ENCODE results near the gene SOST. TPM values are rescaled to one million over a fixed set of nuclear protein-coding genes. Genes with fewer than 3 reads are reported as not detected.

SOST gene
- total RNA-seq, 1 experiment from 2014 or later, result not detected

GRCh38 chr17:43736389-43736788 lies 22.2 kb downstream of the SOST start:
- Histone ChIP-seq H3K9ac (ENCODE audit: extremely low read depth, insufficient read length, low read length) (no peak overlapping the region), H2BK120ac (ENCODE audit: low read depth, low read length, poor library complexity, severe bottlenecking) (no peak overlapping the region), H3K4me2 (ENCODE audit: insufficient read depth, insufficient read length, low read length) (no peak overlapping the region), H3K23ac (ENCODE audit: insufficient read length, low read depth, low read length) (no peak overlapping the region), H4K20me1 (ENCODE audit: control insufficient read depth, insufficient read depth, insufficient read length) (no peaks in the 10 kb centered on the region), H3K56ac (ENCODE audit: insufficient read length, low read depth, low read length) (no peak overlapping the region), H4K91ac (ENCODE audit: insufficient read length, low read depth, low read length) (no peak overlapping the region), H3K23me2 (ENCODE audit: insufficient read length, low read depth, low read length, poor library complexity, severe bottlenecking) (no peaks in the 10 kb centered on the region), H2AFZ (ENCODE audit: low read length) (no peak overlapping the region), H3K14ac (ENCODE audit: insufficient read depth, low read length) (no peak overlapping the region), H2AK5ac (ENCODE audit: insufficient read length, low read length) (no peak overlapping the region), H3K18ac (ENCODE audit: insufficient read length, low read depth, low read length) (no peak overlapping the region), H3K9me3 (ENCODE audit: control insufficient read depth, low read depth, low read length) (peaks cover 12% of the 10 kb centered on the region), H3T11ph (ENCODE audit: low read length) (no peak overlapping the region), H3K4ac (ENCODE audit: low read depth, low read length) (no peak overlapping the region), H2BK12ac (ENCODE audit: insufficient read length, low read depth, low read length) (no peak overlapping the region), H3K27me3 (ENCODE audit: insufficient read depth, low read length) (no peaks in the 10 kb centered on the region), H3K27ac (ENCODE audit: insufficient read length, low read depth, low read length) (no peak overlapping the region), H2BK15ac (ENCODE audit: low read depth, low read length) (no peak overlapping the region), H3K79me2 (ENCODE audit: insufficient read depth, low read length) (no peaks in the 10 kb centered on the region), H4K8ac (replicated peaks; ENCODE audit: insufficient read length, low read depth, low read length) (no peak overlapping the region), H2BK5ac (ENCODE audit: insufficient read length, low read length) (no peak overlapping the region), H3K79me1 (ENCODE audit: insufficient read depth, low read depth, low read length, poor library complexity, severe bottlenecking) (no peaks in the 10 kb centered on the region), H4K5ac (ENCODE audit: insufficient read length, low read depth, low read length) (no peak overlapping the region), H2BK20ac (ENCODE audit: low read depth, low read length, poor library complexity, severe bottlenecking) (no peak overlapping the region), H3K4me1 (ENCODE audit: insufficient read depth, low read length) (no peaks in the 10 kb centered on the region)
- peak overlapping the region; percentile 56 to 93 (median 86); a peak in 5 of 7 replicates for H3K27ac Mint-ChIP-seq
- DNase-seq, result no peak
- H3K4me3 Mint-ChIP-seq, result 0 out of 5 replicates have a peak overlapping the region, but pooled peaks of 1 of the 2 experiments have one; percentile 36
- peaks cover 18 to 28% of the 10 kb centered on the region in 2 experiments for H3K4me1 Mint-ChIP-seq
- peaks cover 18 to 20% of the 10 kb centered on the region in 2 experiments for H3K9me3 Mint-ChIP-seq
- H3K27me3 Mint-ChIP-seq (ENCODE audit: low read depth), result peaks cover 1% of the 10 kb centered on the region; the same call in 1 of the 2 replicates
- peaks cover 4 to 20% (median 17%) of the 10 kb centered on the region in 3 experiments; a peak in 5 of 7 replicates for H3K36me3 Mint-ChIP-seq (ENCODE audit: insufficient read depth in 1 of 3, low read depth in 3 of 3)
- no peak for TF ChIP-seq CTCF (conservative IDR thresholded peaks at IDR 0.05)
- WGBS (ENCODE audit: extremely low coverage, insufficient read length, low lambda C conversion rate), result no CpG with 5 or more reads among the region's 2 CpGs

All from H9 (cell line).